Measurements from ENCODE around the gene POLE.

POLE gene

DNA sequence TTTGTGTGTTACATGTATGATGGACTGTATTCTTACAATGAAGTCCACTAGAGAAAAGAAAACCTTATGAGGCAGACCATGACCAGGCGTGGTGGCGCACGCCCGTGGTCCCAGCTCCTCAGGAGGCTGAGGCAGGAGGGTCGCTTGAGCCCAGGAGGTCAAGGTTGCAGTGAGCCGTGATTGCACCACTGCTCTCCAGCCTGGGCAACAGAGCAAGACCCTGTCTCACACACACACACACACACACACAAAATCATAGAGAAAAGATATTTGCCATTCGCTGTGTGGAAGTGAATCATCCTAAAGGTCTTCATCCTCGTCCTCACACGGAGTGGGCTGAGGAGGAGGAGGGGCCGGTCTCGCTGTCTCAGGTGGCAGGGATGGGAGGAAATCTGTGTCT lies 109.0 kb downstream of the POLE start:
- no peak for DNase-seq (ENCODE audit: low read depth in 2 of 2)

DNA sequence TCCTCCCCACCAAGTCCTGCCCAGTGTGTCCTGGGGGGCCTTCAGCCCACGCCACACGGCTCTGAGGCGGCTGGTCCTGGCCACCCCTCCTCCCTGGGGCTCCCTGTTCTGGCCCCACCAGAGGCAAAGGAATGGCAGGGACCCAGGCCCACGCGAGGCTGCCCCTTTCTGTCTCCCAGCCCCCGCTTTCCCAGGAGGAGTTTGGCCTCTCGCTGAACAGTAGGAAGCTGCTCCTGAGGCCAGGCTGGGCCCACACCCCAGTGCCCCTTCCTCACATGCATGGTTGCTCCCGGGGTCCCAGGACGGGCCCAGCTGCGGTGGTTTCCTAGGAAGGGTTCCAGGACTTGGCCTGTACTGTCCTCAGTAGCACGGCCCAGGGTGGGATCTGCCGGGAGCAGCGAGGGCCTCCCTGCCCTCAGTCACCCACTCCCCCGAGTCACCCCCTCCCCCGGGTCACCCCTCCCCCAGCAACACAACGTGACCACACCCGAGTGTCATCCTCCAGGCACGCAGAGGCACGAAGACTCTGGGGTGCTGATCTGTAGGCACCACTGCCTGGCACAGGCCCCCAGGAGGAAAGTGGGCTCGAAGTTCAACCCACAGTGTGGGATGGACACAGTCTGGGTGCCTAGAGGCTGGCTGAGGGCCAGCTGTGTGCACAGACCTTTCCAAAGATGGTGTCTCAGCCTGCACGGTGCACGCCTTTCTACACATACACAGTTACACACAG lies 109.8 kb downstream of the POLE start:
- no peak for DNase-seq (ENCODE audit: low read depth in 2 of 2)

DNA sequence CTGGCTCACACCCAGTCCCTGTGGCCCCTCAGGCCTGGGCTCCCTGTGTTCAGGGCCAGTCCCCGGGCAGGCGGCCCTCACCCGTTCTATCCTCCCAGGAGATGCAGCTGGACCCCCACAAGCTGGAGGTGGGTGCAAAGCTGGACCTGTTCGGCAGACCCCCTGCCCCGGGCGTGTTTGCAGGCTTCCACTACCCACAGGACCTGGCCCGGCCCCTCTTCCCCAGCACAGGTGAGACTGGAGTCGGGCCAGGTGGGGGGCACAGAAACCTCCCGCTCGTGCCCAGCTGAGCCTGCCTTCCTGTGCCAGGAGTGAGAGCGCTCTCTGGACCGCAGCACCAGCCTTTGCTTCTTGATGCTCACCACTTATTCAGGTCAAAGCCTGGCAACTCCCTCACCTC lies 110.4 kb downstream of the POLE start:
- no peak for DNase-seq (ENCODE audit: low read depth in 2 of 2)

DNA sequence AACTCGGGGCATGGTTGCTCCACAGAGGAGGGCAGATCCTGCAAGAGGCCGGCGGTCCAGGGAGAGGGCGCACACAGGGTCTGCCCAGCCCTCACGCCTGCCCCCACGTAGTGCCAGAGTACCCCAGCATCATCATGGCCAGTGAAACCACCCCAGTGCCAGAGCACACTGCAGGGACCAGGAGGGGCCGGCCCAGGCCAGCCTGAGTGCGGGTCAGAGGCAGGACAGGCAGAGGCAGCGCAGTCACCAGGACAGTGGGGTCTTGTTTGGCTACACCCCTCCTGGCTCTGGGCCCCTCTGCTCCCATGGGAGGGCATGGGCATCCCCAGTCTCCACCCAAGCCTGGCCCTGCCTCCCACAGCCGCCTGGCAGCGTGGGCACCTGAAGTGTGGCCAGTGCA lies 111.5 kb downstream of the POLE start:
- no peak for DNase-seq (ENCODE audit: low read depth in 2 of 2)

DNA sequence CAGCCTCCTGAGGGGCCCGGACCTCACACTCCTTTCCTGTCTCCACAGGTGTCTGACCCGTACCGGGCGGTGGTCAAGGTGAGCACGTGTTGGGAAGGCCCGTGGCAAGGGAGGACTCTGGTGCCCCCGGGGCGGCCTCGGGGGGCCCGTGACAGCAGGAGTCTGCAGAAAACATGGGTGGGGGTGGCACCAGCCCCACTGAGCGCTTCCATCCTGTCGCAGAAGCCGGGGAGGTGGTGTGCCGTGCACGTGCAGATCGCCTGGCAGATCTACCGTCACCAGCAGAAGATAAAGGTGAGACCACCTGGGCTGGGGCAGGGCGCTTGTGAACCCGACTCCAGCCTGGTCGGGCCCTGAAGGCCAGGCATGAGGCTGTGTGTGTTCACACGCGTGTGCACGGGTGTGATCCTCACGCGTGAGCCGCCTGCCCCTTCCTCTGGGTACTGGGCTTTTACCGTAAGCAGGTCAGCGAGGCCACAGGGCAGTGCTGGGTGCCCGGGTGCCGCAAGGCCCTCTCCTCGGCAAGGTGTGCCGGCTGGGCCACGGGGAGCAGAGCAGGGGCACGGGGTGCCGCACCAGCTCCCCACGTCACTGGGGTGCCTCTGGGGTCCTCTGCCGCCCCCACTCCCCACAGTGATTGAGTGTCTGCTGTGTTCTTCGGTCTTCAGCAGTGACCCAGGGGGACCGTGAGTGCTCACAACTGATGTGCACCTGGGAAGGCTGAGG lies 112.7 kb downstream of the POLE start:
- no peak for DNase-seq (ENCODE audit: low read depth in 2 of 2)
